Effector CD4-positive, alpha-beta T cell (primary cell): ENCODE data around the gene PER2.

Experiments
- DNase-seq: peaks from one replicate; pipeline ENCODE4 v3.0.0-alpha.2; 2020

The PER2 gene

GRCh38 chr2:238306672-238306998, 18.2 kb upstream of the PER2 start:
- DNase-seq, result no peak

- no peak for DNase-seq
These were observed 17.7 kb upstream of the PER2 start for GRCh38 chr2:238305965-238306671.

- no peak for DNase-seq
These were observed 16.9 kb upstream of the PER2 start for GRCh38 chr2:238305092-238305862.

GRCh38 chr2:238304116-238304515, 15.7 kb upstream of the PER2 start:
- no peak for DNase-seq

- DNase-seq, result no peak
These were observed 14.3 kb upstream of the PER2 start for GRCh38 chr2:238302751-238303150.

GRCh38 chr2:238302087-238302486, 13.7 kb upstream of the PER2 start:
- no peak for DNase-seq

GRCh38 chr2:238299803-238300202, 11.4 kb upstream of the PER2 start:
- no peak for DNase-seq

- DNase-seq, result no peak
These were observed 8.4 kb upstream of the PER2 start for GRCh38 chr2:238296638-238297457.

- DNase-seq, result no peak
These were observed 7.0 kb upstream of the PER2 start for GRCh38 chr2:238295144-238296112.

- DNase-seq, result no peak
These were observed 6.2 kb upstream of the PER2 start for GRCh38 chr2:238294393-238295143.

GRCh38 chr2:238294046-238294392, 5.6 kb upstream of the PER2 start:
- no peak for DNase-seq

- DNase-seq, result no peak
These were observed 3.3 kb upstream of the PER2 start for GRCh38 chr2:238291550-238292281.

GRCh38 chr2:238290715-238291549, 2.5 kb upstream of the PER2 start:
- no peak for DNase-seq

- peak; percentile 18 for DNase-seq
These were observed 1.7 kb upstream of the PER2 start for GRCh38 chr2:238290091-238290509.

GRCh38 chr2:238289574-238289973, 1.2 kb upstream of the PER2 start:
- DNase-seq, result no peak

GRCh38 chr2:238288650-238289573, 502 bp upstream of the PER2 start:
- peak; percentile 96 for DNase-seq

- no peak for DNase-seq
These were observed 1.2 kb downstream of the PER2 start for GRCh38 chr2:238286987-238287736.

- no peak for DNase-seq
These were observed 1.9 kb downstream of the PER2 start for GRCh38 chr2:238286551-238286950.
